AG10803 (cell line): Measurements from ENCODE around the gene SRGAP2B.
A peak's percentile ranks its signal among the peaks of the same experiment; 100 is the strongest.
"Not testable (repeated sequence)": the region's sequence is repeated elsewhere in the genome, so short reads cannot be mapped to it uniquely, and the experiment has no call there.

Experiments used
- DNase-seq: peaks from one replicate; pipeline ENCODE4 v3.0.0; 2010; ENCODE audit warnings: low read depth
- H3K4me3 ChIP-seq: 2 replicates; pipeline ENCODE4 v1.5.1; 2011; ENCODE audit warnings: mild to moderate bottlenecking, low read length, control low read depth

The SRGAP2B gene

DNA sequence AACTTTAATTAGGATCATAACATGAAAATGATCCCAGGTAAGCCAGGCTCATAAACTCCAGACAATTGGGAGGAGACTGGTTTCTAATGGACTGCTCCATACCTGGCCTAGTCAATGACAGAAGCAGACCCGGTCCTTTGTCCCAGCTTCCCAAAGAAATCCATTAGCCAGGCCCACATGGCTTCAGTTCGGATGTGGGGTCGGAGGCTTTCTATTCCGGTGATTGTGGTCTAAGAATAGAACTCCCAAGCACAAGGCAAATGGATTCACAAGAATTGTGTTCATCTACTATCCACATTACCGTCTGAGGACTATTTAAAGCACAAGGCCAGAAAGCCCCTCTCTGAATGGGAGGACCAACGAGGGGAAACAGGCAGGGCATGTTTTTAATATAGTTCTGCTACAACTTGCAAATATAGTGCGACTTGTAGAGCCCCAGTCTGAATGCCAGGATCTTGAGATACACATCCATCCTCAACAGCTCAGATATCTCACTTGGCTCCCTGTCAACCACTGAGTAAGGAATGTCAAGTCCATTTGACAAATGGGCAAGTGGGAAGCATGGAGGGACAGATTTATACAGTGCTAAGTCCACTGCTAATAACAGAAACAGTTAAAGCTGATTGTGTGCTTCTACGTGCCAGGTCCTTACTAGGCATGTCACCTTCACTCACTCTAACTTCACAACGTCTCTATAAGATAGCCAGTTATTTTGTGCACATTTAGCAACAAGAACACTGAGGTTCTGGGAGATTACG, 42.9 kb downstream of the SRGAP2B start:
- not testable (repeated sequence) for DNase-seq, H3K4me3 ChIP-seq

DNA sequence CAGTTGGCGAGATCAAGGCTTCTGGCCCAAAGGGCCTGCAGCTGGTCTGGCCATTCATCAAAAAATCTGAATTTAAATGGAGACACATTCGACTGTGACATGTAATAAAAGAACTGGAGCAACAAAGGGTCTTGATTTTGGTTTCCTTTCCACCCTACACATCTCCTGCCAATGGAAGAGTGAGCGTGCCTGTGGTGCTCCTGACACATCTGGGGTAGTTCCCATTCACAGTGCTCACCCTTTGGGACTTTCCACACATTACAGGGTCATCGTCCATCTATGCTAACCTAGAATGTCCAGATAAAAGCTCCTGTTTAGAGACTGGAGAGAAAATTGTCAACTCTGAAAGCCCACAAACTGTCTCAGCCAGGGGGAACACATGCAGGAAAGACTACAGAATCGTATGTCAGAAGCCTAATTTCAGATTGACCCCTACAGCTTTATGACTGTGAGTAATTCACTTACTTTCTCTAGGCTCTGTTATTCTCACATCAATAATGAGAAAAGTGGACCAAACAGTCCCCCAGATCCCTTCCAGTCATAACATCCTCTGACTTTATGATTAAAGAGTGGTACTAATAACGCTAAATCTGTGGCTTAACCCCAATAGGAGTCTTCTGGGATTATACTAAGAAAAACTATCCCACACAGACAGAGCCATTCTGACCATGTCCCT, 46.8 kb downstream of the SRGAP2B start:
- H3K4me3 ChIP-seq, DNase-seq: not testable (repeated sequence)

GRCh38 chr1:145047553-145047952, 47.6 kb downstream of the SRGAP2B start:
- not testable (repeated sequence) for H3K4me3 ChIP-seq, DNase-seq

DNA sequence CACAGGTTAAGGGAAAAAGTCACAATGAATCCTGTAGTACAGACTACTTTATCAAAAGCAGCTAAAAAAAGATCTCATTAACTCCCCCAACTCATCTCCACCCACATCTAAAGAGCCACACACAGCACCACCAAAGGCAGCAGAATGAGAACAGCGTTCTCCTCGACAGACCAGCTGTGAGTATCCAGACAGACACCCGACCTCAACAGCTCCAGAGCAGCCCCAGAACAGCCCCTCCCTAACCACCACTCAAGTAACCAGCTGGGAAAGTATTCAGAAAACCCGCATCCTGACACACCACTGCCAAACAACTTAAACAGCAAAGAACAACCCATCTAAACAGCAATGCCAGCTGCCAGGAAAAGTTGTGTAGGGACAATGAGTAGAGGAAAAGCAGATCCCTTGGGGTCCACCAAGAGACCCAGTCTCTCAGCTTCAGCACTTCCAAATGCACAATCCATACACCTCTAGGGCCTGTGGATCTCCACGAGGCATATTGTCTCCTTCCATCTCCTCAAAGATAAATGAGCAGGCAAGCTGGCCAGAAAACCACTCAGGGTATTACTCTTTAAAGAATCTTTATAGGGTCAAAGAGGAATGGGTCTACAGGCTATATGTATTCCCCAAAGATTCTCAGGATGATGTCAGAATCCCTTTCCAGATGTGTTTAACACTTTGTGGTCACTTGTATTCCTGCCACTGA, 49.4 kb downstream of the SRGAP2B start:
- not testable (repeated sequence) for DNase-seq, H3K4me3 ChIP-seq

DNA sequence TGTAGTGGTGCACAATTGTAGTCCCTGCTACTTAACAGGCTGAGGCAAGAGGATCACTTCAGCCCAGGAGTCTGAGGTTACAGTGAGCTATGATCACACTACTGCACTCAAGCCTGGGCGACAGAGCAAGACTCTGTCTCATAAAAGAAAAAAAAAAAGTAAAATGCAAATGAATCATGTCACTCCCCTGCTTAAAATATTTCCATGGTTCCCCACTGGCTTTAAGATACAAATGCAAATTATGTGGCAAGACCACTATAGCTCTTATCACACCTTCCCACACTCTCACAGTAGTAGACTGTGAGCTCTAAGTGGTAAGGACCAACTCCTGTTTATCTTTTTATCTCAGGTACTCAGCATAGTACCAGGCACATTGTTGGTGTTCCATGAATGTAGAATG, 53.6 kb downstream of the SRGAP2B start:
- not testable (repeated sequence) for DNase-seq, H3K4me3 ChIP-seq

- not testable (repeated sequence) for H3K4me3 ChIP-seq, DNase-seq
These were observed 59.1 kb downstream of the SRGAP2B start for GRCh38 chr1:145036019-145036418.

GRCh38 chr1:145033523-145033922, 61.6 kb downstream of the SRGAP2B start:
- DNase-seq, H3K4me3 ChIP-seq: not testable (repeated sequence)

GRCh38 chr1:145027251-145027650, 67.9 kb downstream of the SRGAP2B start:
- not testable (repeated sequence) for DNase-seq, H3K4me3 ChIP-seq

DNA sequence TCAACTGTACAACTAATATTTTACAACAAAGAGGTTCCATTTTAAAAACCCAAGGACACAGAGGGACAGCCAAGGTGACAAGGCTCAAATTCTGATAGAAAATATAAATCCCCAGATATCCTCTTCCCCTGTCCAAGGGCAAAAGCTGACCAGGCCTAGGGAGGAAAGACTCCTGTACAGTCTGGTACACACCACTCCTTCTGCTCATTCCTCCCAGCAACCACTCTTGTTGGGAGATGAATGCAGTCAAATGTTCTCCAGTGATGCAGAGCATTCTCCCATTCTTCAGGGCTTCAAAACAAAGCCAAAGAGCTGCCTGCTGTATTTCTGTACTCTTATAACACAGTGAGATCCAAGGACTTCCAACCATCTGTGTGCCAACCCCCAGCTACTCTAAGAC, 69.8 kb downstream of the SRGAP2B start:
- not testable (repeated sequence) for DNase-seq, H3K4me3 ChIP-seq

- not testable (repeated sequence) for DNase-seq, H3K4me3 ChIP-seq
These were observed 72.9 kb downstream of the SRGAP2B start for GRCh38 chr1:145022259-145022658.

GRCh38 chr1:145021749-145022148, 73.4 kb downstream of the SRGAP2B start:
- H3K4me3 ChIP-seq, DNase-seq: not testable (repeated sequence)

- not testable (repeated sequence) for H3K4me3 ChIP-seq, DNase-seq
These were observed 75.4 kb downstream of the SRGAP2B start for GRCh38 chr1:145019709-145020108.

DNA sequence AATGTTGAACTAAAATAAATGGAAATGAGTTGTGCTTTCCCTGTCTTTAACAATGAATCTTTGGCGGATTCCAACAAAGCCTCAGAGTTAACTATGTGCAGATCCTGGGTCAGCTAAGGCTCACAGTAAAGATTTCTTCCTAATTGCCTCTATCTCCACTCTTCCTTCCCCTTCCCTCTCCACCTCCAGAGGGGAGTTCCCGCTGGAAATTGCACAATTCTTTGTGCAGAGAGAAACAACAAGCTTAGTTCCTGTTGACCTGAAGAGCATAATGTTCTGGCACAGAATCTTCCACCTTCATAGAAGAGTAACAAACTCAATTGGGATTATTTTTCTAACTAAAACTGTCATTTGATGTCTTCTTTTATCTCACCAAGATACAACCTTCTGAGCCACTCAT, 77.4 kb downstream of the SRGAP2B start:
- peak; percentile 0 for DNase-seq
- H3K4me3 ChIP-seq: not testable (repeated sequence)

DNA sequence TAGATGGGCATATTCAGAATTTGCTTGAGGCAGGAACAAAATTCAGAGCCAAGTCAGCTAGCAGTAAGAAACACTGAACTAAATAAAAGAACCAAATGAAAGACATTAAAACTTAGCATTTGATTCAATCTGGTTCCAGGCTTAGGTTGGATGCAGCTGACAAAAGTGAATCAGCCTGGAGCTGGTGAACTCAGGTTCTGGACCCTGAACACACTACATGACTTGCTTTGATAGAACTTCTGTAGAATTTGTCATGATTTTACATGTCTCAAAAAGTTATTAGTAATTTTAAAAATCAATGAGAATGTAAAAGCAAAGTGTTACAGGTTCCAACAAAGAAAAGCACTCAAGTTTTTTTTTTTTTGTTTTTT, 78.7 kb downstream of the SRGAP2B start:
- H3K4me3 ChIP-seq, DNase-seq: not testable (repeated sequence)

- DNase-seq, H3K4me3 ChIP-seq: not testable (repeated sequence)
These were observed 79.2 kb downstream of the SRGAP2B start for GRCh38 chr1:145015744-145016491.

DNA sequence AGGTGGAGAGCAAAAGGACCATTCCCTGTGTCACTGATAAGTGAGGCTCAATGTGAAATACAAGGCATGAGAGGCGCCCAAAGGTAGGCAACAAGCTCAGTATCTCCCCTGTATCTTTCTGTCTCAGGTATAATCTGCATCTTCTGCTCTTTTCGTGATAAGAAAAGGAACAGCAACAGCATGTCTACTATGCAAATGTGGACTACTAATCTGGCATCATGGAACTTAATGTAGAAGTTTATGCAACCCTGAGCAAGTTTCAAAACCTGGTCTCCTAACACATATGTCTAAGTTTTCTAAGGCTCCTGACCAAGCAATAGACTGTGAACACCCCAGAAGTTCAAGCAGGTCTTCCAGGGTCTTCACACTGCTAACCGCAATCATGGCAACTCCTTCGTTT, 81.8 kb downstream of the SRGAP2B start:
- DNase-seq, H3K4me3 ChIP-seq: not testable (repeated sequence)

- not testable (repeated sequence) for DNase-seq, H3K4me3 ChIP-seq
These were observed 83.3 kb downstream of the SRGAP2B start for GRCh38 chr1:145011811-145012210.

GRCh38 chr1:145010580-145010979, 84.5 kb downstream of the SRGAP2B start:
- not testable (repeated sequence) for DNase-seq, H3K4me3 ChIP-seq

DNA sequence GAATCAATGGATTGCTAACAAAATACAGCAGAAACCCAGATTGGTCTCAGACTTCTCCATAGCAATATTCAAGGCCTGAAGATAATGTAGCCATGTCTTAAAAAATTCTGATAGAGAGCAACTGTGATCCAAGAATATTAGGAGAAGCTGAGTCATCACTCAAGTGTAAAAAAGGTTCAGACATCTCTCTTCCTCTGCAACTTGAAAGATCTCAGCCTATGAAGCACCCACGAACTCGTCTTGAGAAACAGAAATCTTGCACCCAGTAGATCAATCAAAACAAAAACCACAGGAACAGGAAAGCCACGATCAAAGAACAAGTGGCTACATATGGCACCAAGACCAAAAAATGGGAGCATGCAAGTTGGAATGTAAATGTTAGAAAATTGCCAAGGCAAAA, 85.2 kb downstream of the SRGAP2B start:
- not testable (repeated sequence) for H3K4me3 ChIP-seq, DNase-seq

GRCh38 chr1:145008388-145008787, 86.7 kb downstream of the SRGAP2B start:
- not testable (repeated sequence) for DNase-seq, H3K4me3 ChIP-seq
